ENCODE results near the gene BIRC6.

The BIRC6 gene

GRCh38 chr2:32379352-32379751, 22.5 kb downstream of the BIRC6 start:
- TF ChIP-seq POLR2AphosphoS5 (IDR thresholded peaks at IDR 0.05; ENCODE audit: low read depth, low read length), result no peak
- TF ChIP-seq TAF1 (IDR thresholded peaks at IDR 0.05; ENCODE audit: borderline replicate concordance, low read depth, low read length), result no peak
- TF ChIP-seq POLR2A (IDR thresholded peaks at IDR 0.05; ENCODE audit: low read depth, low read length), result no peak
- FAIRE-seq (no peak), DNase-seq (ENCODE audit: insufficient read length) (no peak)

GRCh38 chr2:32383858-32384257, 27.0 kb downstream of the BIRC6 start:
- FAIRE-seq (no peak), DNase-seq (ENCODE audit: insufficient read length) (no peak)
- no peak for TF ChIP-seq POLR2AphosphoS5 (IDR thresholded peaks at IDR 0.05; ENCODE audit: low read depth, low read length)
- no peak for TF ChIP-seq POLR2A (IDR thresholded peaks at IDR 0.05; ENCODE audit: low read depth, low read length)
- TF ChIP-seq TAF1 (IDR thresholded peaks at IDR 0.05; ENCODE audit: borderline replicate concordance, low read depth, low read length), result no peak

- TF ChIP-seq POLR2A (IDR thresholded peaks at IDR 0.05; ENCODE audit: low read depth, low read length) (no peak), POLR2AphosphoS5 (IDR thresholded peaks at IDR 0.05; ENCODE audit: low read depth, low read length) (no peak)
- DNase-seq (ENCODE audit: insufficient read length), result no peak
- FAIRE-seq, result no peak
Observed at GRCh38 chr2:32384529-32384928, 27.7 kb downstream of the BIRC6 start.

- DNase-seq (ENCODE audit: insufficient read length) (no peak), FAIRE-seq (no peak)
- TF ChIP-seq POLR2AphosphoS5 (IDR thresholded peaks at IDR 0.05; ENCODE audit: low read depth, low read length) (no peak), POLR2A (IDR thresholded peaks at IDR 0.05; ENCODE audit: low read depth, low read length) (no peak), TAF1 (IDR thresholded peaks at IDR 0.05; ENCODE audit: borderline replicate concordance, low read depth, low read length) (no peak)
Observed at GRCh38 chr2:32386739-32387138, 29.9 kb downstream of the BIRC6 start.

GRCh38 chr2:32399221-32399620, 42.4 kb downstream of the BIRC6 start:
- DNase-seq (ENCODE audit: insufficient read length), result no peak
- no peak for FAIRE-seq
- TF ChIP-seq POLR2A (IDR thresholded peaks at IDR 0.05; ENCODE audit: low read depth, low read length) (no peak), POLR2AphosphoS5 (IDR thresholded peaks at IDR 0.05; ENCODE audit: low read depth, low read length) (no peak), TAF1 (IDR thresholded peaks at IDR 0.05; ENCODE audit: borderline replicate concordance, low read depth, low read length) (no peak)

GRCh38 chr2:32402091-32402490, 45.3 kb downstream of the BIRC6 start:
- TF ChIP-seq TAF1 (IDR thresholded peaks at IDR 0.05; ENCODE audit: borderline replicate concordance, low read depth, low read length) (no peak), POLR2A (IDR thresholded peaks at IDR 0.05; ENCODE audit: low read depth, low read length) (no peak), POLR2AphosphoS5 (IDR thresholded peaks at IDR 0.05; ENCODE audit: low read depth, low read length) (no peak)
- no peak for FAIRE-seq
- DNase-seq (ENCODE audit: insufficient read length), result no peak

- TF ChIP-seq POLR2AphosphoS5 (IDR thresholded peaks at IDR 0.05; ENCODE audit: low read depth, low read length), result no peak
- TF ChIP-seq TAF1 (IDR thresholded peaks at IDR 0.05; ENCODE audit: borderline replicate concordance, low read depth, low read length), result no peak
- no peak for TF ChIP-seq POLR2A (IDR thresholded peaks at IDR 0.05; ENCODE audit: low read depth, low read length)
- FAIRE-seq, result no peak
Observed at GRCh38 chr2:32403782-32404181, 47.0 kb downstream of the BIRC6 start.

GRCh38 chr2:32404691-32405090, 47.9 kb downstream of the BIRC6 start:
- DNase-seq (ENCODE audit: insufficient read length) (no peak), FAIRE-seq (no peak)
- TF ChIP-seq POLR2A (IDR thresholded peaks at IDR 0.05; ENCODE audit: low read depth, low read length) (no peak), TAF1 (IDR thresholded peaks at IDR 0.05; ENCODE audit: borderline replicate concordance, low read depth, low read length) (no peak), POLR2AphosphoS5 (IDR thresholded peaks at IDR 0.05; ENCODE audit: low read depth, low read length) (no peak)

More at GRCh38 chr2:32403782-32404181, 47.0 kb downstream of the BIRC6 start:
- no peak for DNase-seq (ENCODE audit: insufficient read length)

- TF ChIP-seq POLR2A (IDR thresholded peaks at IDR 0.05; ENCODE audit: low read depth, low read length) (no peak), TAF1 (IDR thresholded peaks at IDR 0.05; ENCODE audit: borderline replicate concordance, low read depth, low read length) (no peak)
- DNase-seq (ENCODE audit: insufficient read length), result no peak
- no peak for FAIRE-seq
Observed at GRCh38 chr2:32416519-32416918, 59.7 kb downstream of the BIRC6 start.

GRCh38 chr2:32417659-32418058, 60.8 kb downstream of the BIRC6 start:
- DNase-seq (ENCODE audit: insufficient read length) (no peak), FAIRE-seq (no peak)
- TF ChIP-seq TAF1 (IDR thresholded peaks at IDR 0.05; ENCODE audit: borderline replicate concordance, low read depth, low read length), result no peak
- TF ChIP-seq POLR2A (IDR thresholded peaks at IDR 0.05; ENCODE audit: low read depth, low read length), result no peak
- TF ChIP-seq POLR2AphosphoS5 (IDR thresholded peaks at IDR 0.05; ENCODE audit: low read depth, low read length), result no peak

GRCh38 chr2:32418778-32419177, 62.0 kb downstream of the BIRC6 start:
- DNase-seq (ENCODE audit: insufficient read length), result no peak
- no peak for FAIRE-seq
- TF ChIP-seq TAF1 (IDR thresholded peaks at IDR 0.05; ENCODE audit: borderline replicate concordance, low read depth, low read length) (no peak), POLR2A (IDR thresholded peaks at IDR 0.05; ENCODE audit: low read depth, low read length) (no peak), POLR2AphosphoS5 (IDR thresholded peaks at IDR 0.05; ENCODE audit: low read depth, low read length) (no peak)

- FAIRE-seq, result no peak
- DNase-seq (ENCODE audit: insufficient read length), result no peak
- no peak for TF ChIP-seq POLR2AphosphoS5 (IDR thresholded peaks at IDR 0.05; ENCODE audit: low read depth, low read length)
- no peak for TF ChIP-seq TAF1 (IDR thresholded peaks at IDR 0.05; ENCODE audit: borderline replicate concordance, low read depth, low read length)
Observed at GRCh38 chr2:32422133-32422532, 65.3 kb downstream of the BIRC6 start.

- no peak for TF ChIP-seq TAF1 (IDR thresholded peaks at IDR 0.05; ENCODE audit: borderline replicate concordance, low read depth, low read length)
- TF ChIP-seq POLR2A (IDR thresholded peaks at IDR 0.05; ENCODE audit: low read depth, low read length), result no peak
- no peak for TF ChIP-seq POLR2AphosphoS5 (IDR thresholded peaks at IDR 0.05; ENCODE audit: low read depth, low read length)
- FAIRE-seq, result peak; percentile 57
Observed at GRCh38 chr2:32423536-32423935, 66.7 kb downstream of the BIRC6 start.

More at GRCh38 chr2:32423536-32423935, 66.7 kb downstream of the BIRC6 start:
- no peak for DNase-seq (ENCODE audit: insufficient read length)
